HG03457 (cell line): ENCODE data around the gene SYNE1.
"Not testable (repeated sequence)": the region's sequence is repeated elsewhere in the genome, so short reads cannot be mapped to it uniquely, and the experiment has no call there.

Experiments
- ATAC-seq: cut with Tn5 transposase; IDR thresholded peaks from one replicate; pipeline ENCODE4 v1.9.1; 2021; ENCODE audit warnings: moderate number of reproducible peaks; ENCODE audit not compliant: unreplicated experiment

Gene SYNE1

GRCh38 chr6:152154559-152155356 lies 482.4 kb downstream of the SYNE1 start:
- no peak for ATAC-seq

GRCh38 chr6:152151920-152152319 lies 485.2 kb downstream of the SYNE1 start:
- ATAC-seq: no peak

- no peak for ATAC-seq
Measured at GRCh38 chr6:152150196-152150595, 487.0 kb downstream of the SYNE1 start.

- no peak for ATAC-seq
Measured at GRCh38 chr6:152148412-152148811, 488.8 kb downstream of the SYNE1 start.

GRCh38 chr6:152147269-152147668 lies 489.9 kb downstream of the SYNE1 start:
- ATAC-seq: no peak

GRCh38 chr6:152146385-152146784 lies 490.8 kb downstream of the SYNE1 start:
- no peak for ATAC-seq

GRCh38 chr6:152143359-152143758 lies 493.8 kb downstream of the SYNE1 start:
- ATAC-seq: no peak

- no peak for ATAC-seq
Measured at GRCh38 chr6:152142105-152142504, 495.1 kb downstream of the SYNE1 start.

GRCh38 chr6:152138344-152138743 lies 498.8 kb downstream of the SYNE1 start:
- not testable (repeated sequence) for ATAC-seq

GRCh38 chr6:152136449-152136825 lies 500.7 kb downstream of the SYNE1 start:
- no peak for ATAC-seq

- no peak for ATAC-seq
Measured at GRCh38 chr6:152135755-152136448, 501.3 kb downstream of the SYNE1 start.

GRCh38 chr6:152130441-152130840 lies 506.7 kb downstream of the SYNE1 start:
- no peak for ATAC-seq

- no peak for ATAC-seq
Measured at GRCh38 chr6:152129691-152130151, 507.4 kb downstream of the SYNE1 start.

- ATAC-seq: no peak
Measured at GRCh38 chr6:152127432-152128165, 509.6 kb downstream of the SYNE1 start.

GRCh38 chr6:152124429-152125074 lies 512.6 kb downstream of the SYNE1 start:
- ATAC-seq: no peak

GRCh38 chr6:152123076-152123475 lies 514.1 kb downstream of the SYNE1 start:
- ATAC-seq: no peak

GRCh38 chr6:152122434-152122833 lies 514.7 kb downstream of the SYNE1 start:
- ATAC-seq: no peak

GRCh38 chr6:152121910-152122309 lies 515.3 kb downstream of the SYNE1 start:
- ATAC-seq: no peak

GRCh38 chr6:152119831-152120230 lies 517.3 kb downstream of the SYNE1 start:
- no peak for ATAC-seq

- no peak for ATAC-seq
Measured at GRCh38 chr6:152118678-152119077, 518.5 kb downstream of the SYNE1 start.

- ATAC-seq: no peak
Measured at GRCh38 chr6:152118224-152118623, 518.9 kb downstream of the SYNE1 start.
